K562 (cell line): ENCODE data around the gene LEO1. TPM values are rescaled to one million over a fixed set of nuclear protein-coding genes. Genes with fewer than 3 reads are reported as not detected.

ENCODE experiments used
- ATAC-seq: fragments of 200-7000 bp; cut with Tn5 transposase; 3 replicates; pipeline ENCODE4 v1.9.1; 2020; ENCODE audit warnings: moderate library complexity
- BruUV-seq: library from RNA; stranded (reverse); fragments of 400-500 nt; replicated peaks from 2 replicates; lab custom pipeline; 2021; lab: Mats Ljungman, UMichigan
- CTCF ChIA-PET: fragments of 300-600 bp; formaldehyde crosslinking; extraction: SDS; loops from one replicate; lab custom pipeline; 2021; ENCODE audit warnings: low intra/inter-chr PET ratio; lab: Yijun Ruan, JAX
- POLR2A ChIA-PET: fragments of 300-600, 350-650 bp; sonication (Branson Sonifier 250); formaldehyde crosslinking; extraction: SDS; loops from one replicate; lab custom pipeline; 2021; ENCODE audit warnings: antibody characterized with exemption, inconsistent platforms; lab: Yijun Ruan, JAX
- DNase-seq, 4 experiments: peaks; one replicate each; pipeline versions ENCODE4 v3.0.0 to v3.0.0-alpha.2; 2011 to 2018; ENCODE audit warnings: low spot score in 3 of 4, mixed read lengths in 3 of 4; ENCODE audit errors: extremely low read depth in 1 of 4
- FAIRE-seq: peaks from 2 replicates; lab custom pipeline; 2011; peaks lifted over from hg19 to GRCh38; lab: Jason Lieb, UNC
- H2AFZ ChIP-seq: 2 replicates; pipeline ENCODE4 v1.6.0; 2011; ENCODE audit warnings: low read depth, low read length, control low read depth, inconsistent platforms
- H3K27ac ChIP-seq: fragments of 200-600 bp; 3 replicates; pipeline ENCODE4 v1.8.0; 2011; ENCODE audit warnings: low read depth, mild to moderate bottlenecking, control low read depth, inconsistent platforms, low read length, moderate library complexity, mixed read lengths; ENCODE audit errors: extremely low read depth
- H3K27me3 ChIP-seq, 2 experiments: fragments of 300-600 bp in 1 of 2; 2 replicates in 1 of 2; 3 replicates in 1 of 2; pipeline versions ENCODE4 v1.6.0 to v1.8.0; 2011; ENCODE audit warnings: inconsistent platforms in 2 of 2, low read length in 2 of 2, mild to moderate bottlenecking in 1 of 2, mixed read lengths in 1 of 2, moderate library complexity in 1 of 2; ENCODE audit not compliant: control insufficient read depth in 2 of 2, insufficient read depth in 2 of 2
- H3K36me3 ChIP-seq: fragments of 300-600 bp; 3 replicates; pipeline ENCODE4 v1.8.0; 2011; ENCODE audit warnings: mild to moderate bottlenecking, low read length, inconsistent platforms; ENCODE audit not compliant: control insufficient read depth, insufficient read depth
- H3K4me1 ChIP-seq, 2 experiments: fragments of 200-600 bp in 1 of 2; replicated peaks in 1 of 2; 2 replicates in 1 of 2; 3 replicates in 1 of 2; pipeline versions ENCODE4 v1.5.1 to v1.8.0; 2011; ENCODE audit warnings: inconsistent platforms in 2 of 2, low read length in 2 of 2, mild to moderate bottlenecking in 1 of 2, mixed read lengths in 1 of 2, moderate library complexity in 1 of 2; ENCODE audit not compliant: control insufficient read depth in 2 of 2, insufficient read depth in 2 of 2
- H3K4me2 ChIP-seq: 2 replicates; pipeline ENCODE4 v1.6.1; 2011; ENCODE audit warnings: low read length, control low read depth, inconsistent platforms, mixed read lengths; ENCODE audit not compliant: insufficient read depth
- H3K4me3 ChIP-seq: fragments of 200-600 bp; sonication (generic), shearing (Covaris generic); 2 replicates; pipeline ENCODE4 v1.5.1; 2016; ENCODE audit warnings: control low read depth, inconsistent platforms
- H3K79me2 ChIP-seq: fragments of 200-600 bp; 3 replicates; pipeline ENCODE4 v1.8.0; 2011; ENCODE audit warnings: low read length, inconsistent platforms; ENCODE audit not compliant: control insufficient read depth, insufficient read depth
- H3K9ac ChIP-seq, 2 experiments: 2 replicates each; pipeline versions ENCODE4 v1.6.0 to v1.6.1; 2011; ENCODE audit warnings: low read depth in 2 of 2, low read length in 2 of 2, control low read depth in 1 of 2, inconsistent platforms in 1 of 2, mild to moderate bottlenecking in 1 of 2, mixed read lengths in 1 of 2; ENCODE audit not compliant: insufficient read depth in 1 of 2
- H3K9me1 ChIP-seq: one replicate; pipeline ENCODE4 v1.6.0; 2011; ENCODE audit warnings: inconsistent platforms, mild to moderate bottlenecking, low read length, moderate library complexity; ENCODE audit not compliant: control insufficient read depth, insufficient read depth
- H3K9me3 ChIP-seq: replicated peaks from 2 replicates; pipeline ENCODE4 v1.5.1; 2011; ENCODE audit warnings: low read depth, low read length, inconsistent platforms; ENCODE audit not compliant: control insufficient read depth, insufficient read depth
- H4K20me1 ChIP-seq: replicated peaks from 2 replicates; pipeline ENCODE4 v1.6.1; 2011; ENCODE audit warnings: low read length, inconsistent platforms, mixed read lengths; ENCODE audit not compliant: control insufficient read depth, insufficient read depth
- CBFB ChIP-seq: sonication (generic); formaldehyde crosslinking; IDR thresholded peaks from 2 replicates; pipeline ENCODE4 v1.4.0; 2020; ENCODE audit warnings: mild to moderate bottlenecking, missing genetic modification reagents
- DPF2 ChIP-seq: fragments of 450-650 bp; IDR thresholded peaks from 2 replicates; pipeline ENCODE4 v1.6.1; 2016
- FOSL1 ChIP-seq: fragments of 200-800 bp; sonication (Bioruptor generic); conservative IDR thresholded peaks from 2 replicates; pipeline ENCODE4 v1.6.1; 2016; ENCODE audit warnings: missing genetic modification characterization, missing compliant biosample characterization
- HNRNPLL ChIP-seq: fragments of 200-400 bp; formaldehyde crosslinking; IDR thresholded peaks from 2 replicates; pipeline ENCODE4 v1.6.1; 2017; ENCODE audit warnings: low read length, low read depth, mild to moderate bottlenecking; ENCODE audit not compliant: poor library complexity, severe bottlenecking
- POLR2G ChIP-seq: fragments of 200-400 bp; formaldehyde crosslinking; IDR thresholded peaks from 2 replicates; pipeline ENCODE4 v1.6.1; 2017; ENCODE audit warnings: low read depth, mild to moderate bottlenecking, antibody characterized with exemption, low read length, moderate library complexity
- RCOR1 ChIP-seq, 2 experiments: IDR thresholded peaks; 2 replicates each; pipeline ENCODE4 v1.6.1; 2012; ENCODE audit warnings: low read depth in 2 of 2, low read length in 2 of 2, borderline replicate concordance in 1 of 2, improper control_type of control experiment in 1 of 2
- SP1 ChIP-seq: sonication (generic); formaldehyde crosslinking; IDR thresholded peaks from 2 replicates; pipeline ENCODE4 v1.8.1; 2022; ENCODE audit warnings: mild to moderate bottlenecking, missing genetic modification reagents
- XRCC3 ChIP-seq: fragments of 450-650 bp; IDR thresholded peaks from 2 replicates; pipeline ENCODE4 v1.6.1; 2017; ENCODE audit warnings: mild to moderate bottlenecking, moderate library complexity
- ZNF384 ChIP-seq: IDR thresholded peaks from 2 replicates; pipeline ENCODE4 v1.6.1; 2012; ENCODE audit warnings: low read depth, low read length, improper control_type of control experiment
- WGBS: fragments of 100-300 bp; shearing (Covaris generic); methylation state at CpG from one replicate; pipeline ENCODE4 v1.1.6; 2016; ENCODE audit warnings: low coverage, mixed read lengths; ENCODE audit not compliant: insufficient coverage; ENCODE audit errors: missing lambda C conversion rate; 5-methylcytosine and 5-hydroxymethylcytosine counted together
- in situ Hi-C: fragments of 300-500 bp; cut with MboI; formaldehyde crosslinking; loops from 4 replicates; pipeline ENCODE4 v1.15.0; 2018; ENCODE audit warnings: inconsistent platforms, mixed read lengths
- intact Hi-C: fragments of 100-400 bp; cut with micrococcal nuclease; formaldehyde crosslinking; loops from 2 replicates; pipeline ENCODE4 v1.14.2; 2022
- polyA plus RNA-seq, 8 experiments: library from polyadenylated mRNA; depleted of rRNA in 4 of 8; stranded (reverse) in 5 of 8; unstranded in 3 of 8; fragments of >200 nt; fragmentation: Nextera tagmentation in 2 of 8; fragmentation: Illumina TruSeq in 1 of 8; extraction: Ambion mirVana in 2 of 8; extraction: Trizol in 1 of 8; gene quantifications; 2 replicates each; pipeline versions ENCODE4 v1.2.1 to v1.2.3, GENCODE V29; 2011 to 2014; ENCODE audit warnings: inconsistent platforms in 1 of 8, missing spikeins in 1 of 8
- total RNA-seq, 7 experiments: library from RNA; depleted of rRNA in 6 of 7; stranded (reverse); fragments of >200 nt in 6 of 7; fragmentation: Illumina TruSeq in 2 of 7; extraction: Trizol in 2 of 7; gene quantifications; 2 replicates each; pipeline versions ENCODE4 v1.2.1 to v1.2.3, GENCODE V29; 2011 to 2021; ENCODE audit warnings: low replicate concordance in 1 of 7
- TF ChIP-seq, protein P1 (sequence below): sonication (generic); formaldehyde crosslinking; IDR thresholded peaks from 2 replicates; pipeline ENCODE4 v1.4.0; 2020; ENCODE audit warnings: mild to moderate bottlenecking, missing genetic modification reagents

The LEO1 gene
- total and polyA plus RNA-seq, 9 of the 15 experiments (the other 6 are each of a cell fraction or from before 2014, with no cell fraction given): 8.4 to 48.3 (median 37.9) TPM

DNA sequence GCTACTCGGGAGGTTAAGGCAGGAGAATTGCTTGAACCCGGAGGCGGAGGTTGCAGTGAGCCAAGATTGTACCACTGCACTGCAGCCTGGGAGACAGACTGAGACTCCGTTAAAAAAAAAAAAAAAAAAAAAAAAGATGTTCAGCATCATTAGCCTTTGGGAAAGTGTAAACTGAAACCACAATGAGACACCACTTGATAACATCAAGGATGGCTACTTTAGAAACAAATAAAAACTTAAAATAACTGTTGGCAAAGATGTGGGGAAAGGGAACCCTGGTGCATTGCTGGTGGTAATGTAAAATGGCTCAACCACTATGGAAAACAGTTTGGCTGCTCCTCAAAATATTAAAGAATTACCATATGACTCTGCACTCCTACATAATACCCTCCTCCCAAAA is 1.9 kb downstream of the LEO1 start:
- Histone ChIP-seq H2AFZ (no peak overlapping the region), H3K27ac (no peak overlapping the region), H3K4me3 (peak overlapping the region; percentile 77), H3K9me1 (no peaks in the 10 kb centered on the region), H3K79me2 (peaks cover 59% of the 10 kb centered on the region), H3K4me2 (peak overlapping the region; percentile 97), H3K9ac (0 out of 4 replicates have a peak overlapping the region, but pooled peaks of 1 of the 2 experiments have one; percentile 86), H3K9me3 (no peaks in the 10 kb centered on the region), H3K36me3 (peaks cover 16% of the 10 kb centered on the region; the same call in 2 of the 3 replicates), H3K4me1 (peaks cover 3 to 17% of the 10 kb centered on the region in 2 experiments; a peak in 4 of 5 replicates), H3K27me3 (no peaks in the 10 kb centered on the region), H4K20me1 (no peaks in the 10 kb centered on the region)
- ChIA-PET POLR2A (interaction anchor here (0.6 to 3.8 kb wide), 3 partner anchors 12 to 654 kb away, joined by 3 to 32 read pairs (median 3); no protein-coding TSS in a partner anchor), CTCF (no interaction called here)
- DNase-seq (no peak), ATAC-seq (no peak), FAIRE-seq (no peak)
- intact Hi-C loops: no loop called here
- 76% methylated on average over 3 of the region's 4 CpGs for WGBS
- no peak for TF ChIP-seq POLR2G
- TF ChIP-seq SP1 (CRISPR knock-in tag): no peak
- TF ChIP-seq, protein P1, sequence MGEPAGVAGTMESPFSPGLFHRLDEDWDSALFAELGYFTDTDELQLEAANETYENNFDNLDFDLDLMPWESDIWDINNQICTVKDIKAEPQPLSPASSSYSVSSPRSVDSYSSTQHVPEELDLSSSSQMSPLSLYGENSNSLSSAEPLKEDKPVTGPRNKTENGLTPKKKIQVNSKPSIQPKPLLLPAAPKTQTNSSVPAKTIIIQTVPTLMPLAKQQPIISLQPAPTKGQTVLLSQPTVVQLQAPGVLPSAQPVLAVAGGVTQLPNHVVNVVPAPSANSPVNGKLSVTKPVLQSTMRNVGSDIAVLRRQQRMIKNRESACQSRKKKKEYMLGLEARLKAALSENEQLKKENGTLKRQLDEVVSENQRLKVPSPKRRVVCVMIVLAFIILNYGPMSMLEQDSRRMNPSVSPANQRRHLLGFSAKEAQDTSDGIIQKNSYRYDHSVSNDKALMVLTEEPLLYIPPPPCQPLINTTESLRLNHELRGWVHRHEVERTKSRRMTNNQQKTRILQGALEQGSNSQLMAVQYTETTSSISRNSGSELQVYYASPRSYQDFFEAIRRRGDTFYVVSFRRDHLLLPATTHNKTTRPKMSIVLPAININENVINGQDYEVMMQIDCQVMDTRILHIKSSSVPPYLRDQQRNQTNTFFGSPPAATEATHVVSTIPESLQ (CRISPR knock-in tag): no peak
- no peak for TF ChIP-seq CBFB (CRISPR knock-in tag)
- TF ChIP-seq FOSL1 (tag): peak; percentile 61
- TF ChIP-seq XRCC3: no peak
- TF ChIP-seq RCOR1 (IDR thresholded peaks at IDR 0.05; ENCODE audit: borderline replicate concordance in 1 of 2, low read depth in 2 of 2, low read length in 2 of 2): 0 out of 4 replicates have a peak, but pooled peaks of 1 of the 2 experiments have one; percentile 9
- peak; percentile 19; the same call in 1 of the 2 replicates for TF ChIP-seq DPF2
- no peak for TF ChIP-seq HNRNPLL
- peak; percentile 79 for TF ChIP-seq ZNF384
- no TSS peak for BruUV-seq
- in situ Hi-C loops: no loop called here
